Loucy (cell line): ENCODE results near the gene PRPS1.

ENCODE experiments used
- CTCF ChIP-seq: fragments of 200-600 bp; sonication (generic); conservative IDR thresholded peaks from 2 replicates; pipeline ENCODE4 v1.5.1; 2014; ENCODE audit warnings: mild to moderate bottlenecking, antibody characterized with exemption, low read length
- EZH2phosphoT487 ChIP-seq: fragments of 200-600 bp; IDR thresholded peaks from 2 replicates; pipeline ENCODE4 v1.6.1; 2018; ENCODE audit warnings: antibody characterized with exemption, mild to moderate bottlenecking, moderate library complexity, borderline replicate concordance

- TF ChIP-seq CTCF (no peak), EZH2phosphoT487 (no peak)
Observed at GRCh38 chrX:107600366-107600765, 27.9 kb upstream of the PRPS1 start.
